Kidney capillary endothelial cell (primary cell): ENCODE data around the gene SLC15A1.

Source experiments
- DNase-seq: peaks from one replicate; pipeline ENCODE4 v3.0.0-alpha.2; 2018; ENCODE audit warnings: low spot score

The SLC15A1 gene

GRCh38 chr13:98752467-98753290 lies at the start of gene SLC15A1:
SLC15A1 (minus strand) TSS chr13:98752672; CDS start chr13:98752598, 74 bp downstream.
- no peak for DNase-seq

DNA sequence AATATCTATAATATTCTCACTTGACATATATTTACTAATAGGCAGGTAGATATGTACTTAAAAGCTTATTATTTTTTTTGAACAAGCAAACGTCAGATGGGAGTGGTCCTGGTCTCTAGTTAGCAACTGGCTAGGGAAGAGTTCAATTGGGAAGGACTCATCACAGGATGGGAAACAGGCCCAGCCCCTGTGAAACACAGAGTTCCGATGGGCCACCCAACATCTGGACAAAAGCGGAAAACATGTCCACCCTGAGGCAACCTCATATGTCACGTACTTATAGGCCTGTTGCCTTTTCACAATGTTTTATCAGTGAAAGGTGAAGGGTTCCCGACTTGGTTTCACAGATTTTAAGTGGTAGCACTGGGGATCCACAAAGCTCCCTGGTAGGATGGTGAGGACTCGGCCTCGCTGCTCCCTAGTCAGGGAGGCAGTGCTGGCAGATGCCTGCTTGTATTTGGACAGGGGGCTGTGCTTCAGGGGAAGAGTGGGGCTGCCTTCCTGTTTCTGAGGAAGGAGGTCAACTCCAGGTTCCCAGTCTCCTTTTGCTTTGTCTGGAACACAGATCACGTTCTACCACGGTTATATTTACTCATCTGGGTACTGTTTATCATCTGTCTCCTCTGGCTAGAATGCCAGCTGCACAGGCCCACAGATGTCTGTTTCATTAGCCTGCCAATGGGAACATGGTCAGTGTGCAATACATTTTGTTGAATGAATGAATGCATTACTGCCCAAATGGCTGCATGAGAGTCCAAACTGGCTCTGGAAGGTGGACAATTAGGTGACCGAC lies 49.4 kb upstream of the SLC15A1 start:
- DNase-seq, result no peak

- no peak for DNase-seq
Measured at GRCh38 chr13:98800078-98800477, 47.6 kb upstream of the SLC15A1 start.

GRCh38 chr13:98798849-98799645 lies 46.6 kb upstream of the SLC15A1 start:
- DNase-seq, result no peak

- DNase-seq, result no peak
Measured at GRCh38 chr13:98797456-98797855, 45.0 kb upstream of the SLC15A1 start.

DNA sequence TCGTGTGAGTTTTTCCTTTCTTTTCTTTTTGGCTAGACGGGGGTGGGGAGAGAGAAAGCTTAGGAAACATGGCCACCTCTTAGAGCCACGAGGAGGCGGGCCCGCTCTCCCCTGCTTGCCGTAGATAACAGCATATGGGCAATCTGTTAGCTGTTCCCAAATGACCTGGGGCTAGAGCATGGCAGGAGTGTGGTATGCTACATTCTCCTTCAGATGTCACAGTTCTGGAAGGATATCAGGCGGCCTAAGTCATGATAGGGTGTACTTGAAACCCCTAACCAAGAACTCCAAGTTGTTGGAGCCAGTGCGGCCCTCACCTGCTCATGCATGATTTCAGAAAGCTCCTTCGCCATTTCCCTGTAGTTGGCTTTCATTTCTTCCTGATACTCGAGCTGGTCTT lies 44.3 kb upstream of the SLC15A1 start:
- no peak for DNase-seq

DNA sequence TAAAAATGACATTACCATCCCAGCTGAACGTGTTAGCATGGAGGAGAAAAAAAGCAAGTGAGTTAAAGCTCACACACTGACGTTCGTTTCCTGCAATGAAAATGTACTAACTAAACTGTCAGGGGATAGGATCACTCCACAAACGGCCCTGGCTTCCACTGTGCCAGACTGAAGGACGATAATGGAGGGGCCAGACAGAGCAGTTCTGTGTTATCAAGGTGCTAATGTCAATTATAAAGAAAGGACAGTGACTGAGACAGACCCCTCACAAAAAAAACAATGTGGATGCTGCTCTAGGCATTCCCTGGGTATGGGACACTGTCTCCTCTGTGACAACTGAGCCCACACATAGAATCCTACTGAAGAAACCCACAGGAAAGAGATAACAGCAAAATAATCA lies 43.7 kb upstream of the SLC15A1 start:
- no peak for DNase-seq

- DNase-seq, result no peak
Measured at GRCh38 chr13:98795220-98795619, 42.7 kb upstream of the SLC15A1 start.

DNA sequence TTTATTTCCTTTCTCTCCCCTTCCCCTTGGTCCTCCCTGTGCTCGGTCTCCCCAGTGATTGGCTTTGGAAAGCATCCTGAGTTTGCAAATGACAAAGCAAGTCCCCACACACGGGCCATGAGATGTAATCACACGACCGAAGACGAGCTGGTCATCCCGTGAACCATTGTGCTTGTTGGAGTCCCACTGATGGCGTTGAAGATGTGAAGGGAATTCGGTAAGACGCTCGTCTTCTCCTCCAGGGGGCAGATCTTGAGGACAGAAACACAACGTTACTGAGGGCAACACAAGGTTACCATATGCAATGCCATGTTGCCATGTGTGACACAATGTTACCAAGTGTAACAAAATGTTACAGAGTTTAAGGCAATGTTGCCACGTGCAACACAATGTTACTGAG lies 42.0 kb upstream of the SLC15A1 start:
- DNase-seq, result no peak

DNA sequence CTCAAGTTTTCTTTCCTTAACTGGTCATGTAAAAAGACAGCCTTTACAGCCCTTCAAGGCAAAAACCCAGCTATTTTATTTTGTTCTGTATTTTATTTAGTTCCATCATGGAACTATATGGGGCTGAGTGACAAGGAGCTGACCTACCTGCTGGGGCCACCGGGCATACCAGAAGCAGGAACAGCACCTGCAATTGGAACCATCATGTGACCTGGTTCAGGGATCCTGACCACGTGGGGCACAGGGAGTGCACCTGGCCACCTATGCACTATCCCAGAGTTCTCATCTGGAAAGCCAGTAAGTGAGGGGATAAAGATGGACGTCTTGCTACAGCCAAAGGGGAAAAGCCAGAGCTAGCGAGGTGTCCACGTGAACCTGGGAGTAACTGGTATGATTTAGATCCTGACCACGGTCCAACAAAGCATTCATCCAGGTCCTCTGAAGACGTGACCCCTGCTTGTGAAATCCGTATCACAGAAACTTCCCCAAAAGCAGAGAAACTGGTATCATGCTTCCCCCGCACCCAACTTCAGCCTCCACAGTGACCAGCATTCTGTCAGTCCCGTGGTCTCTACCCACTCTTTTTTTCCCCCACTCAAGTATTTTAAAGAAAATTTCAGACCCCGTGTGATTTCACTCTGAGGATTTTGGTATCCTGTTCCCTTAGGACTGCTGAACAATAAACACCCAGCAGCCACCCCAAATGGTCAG lies 40.5 kb upstream of the SLC15A1 start:
- DNase-seq, result no peak

DNA sequence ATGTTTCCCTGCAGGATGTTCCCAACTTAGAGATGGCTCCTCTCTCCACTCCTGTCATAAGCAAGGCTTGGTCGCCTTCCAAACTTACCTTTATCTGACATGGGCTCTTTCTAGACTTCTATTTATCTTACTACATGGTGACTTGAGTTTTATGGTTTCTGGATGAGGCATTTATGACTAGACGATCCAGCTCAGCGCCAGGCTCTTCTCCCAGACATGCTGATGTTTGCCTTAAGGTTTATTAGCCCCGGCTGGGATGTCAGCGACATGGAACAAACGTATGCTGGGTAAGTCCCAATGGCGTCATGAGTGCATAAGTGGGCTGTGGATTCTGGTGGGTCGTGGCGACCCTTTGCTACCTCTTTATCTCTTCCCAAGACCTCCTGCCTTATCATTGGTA lies 39.8 kb upstream of the SLC15A1 start:
- no peak for DNase-seq

- no peak for DNase-seq
Measured at GRCh38 chr13:98791611-98792010, 39.1 kb upstream of the SLC15A1 start.

- no peak for DNase-seq
Measured at GRCh38 chr13:98787996-98788395, 35.5 kb upstream of the SLC15A1 start.

- no peak for DNase-seq
Measured at GRCh38 chr13:98787173-98787572, 34.7 kb upstream of the SLC15A1 start.

DNA sequence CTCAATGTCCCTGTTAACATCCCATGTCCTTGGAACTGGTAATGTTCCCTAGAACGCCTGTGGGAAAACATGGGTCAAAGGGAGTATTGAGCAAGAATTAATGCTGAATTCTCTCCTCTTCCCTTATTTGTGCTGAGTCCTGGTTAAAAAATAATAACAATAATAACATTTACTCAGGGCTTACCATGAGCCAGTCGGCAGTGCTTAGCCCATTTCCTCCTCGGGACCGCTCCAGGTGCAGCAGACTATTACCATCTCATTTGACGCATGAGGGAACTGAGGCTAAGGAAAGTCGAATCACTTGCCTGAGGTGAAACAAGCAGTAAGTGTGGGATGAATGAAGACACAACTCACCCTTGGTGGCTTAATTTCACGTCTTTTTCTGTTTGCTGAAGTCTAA lies 33.6 kb upstream of the SLC15A1 start:
- DNase-seq, result no peak

DNA sequence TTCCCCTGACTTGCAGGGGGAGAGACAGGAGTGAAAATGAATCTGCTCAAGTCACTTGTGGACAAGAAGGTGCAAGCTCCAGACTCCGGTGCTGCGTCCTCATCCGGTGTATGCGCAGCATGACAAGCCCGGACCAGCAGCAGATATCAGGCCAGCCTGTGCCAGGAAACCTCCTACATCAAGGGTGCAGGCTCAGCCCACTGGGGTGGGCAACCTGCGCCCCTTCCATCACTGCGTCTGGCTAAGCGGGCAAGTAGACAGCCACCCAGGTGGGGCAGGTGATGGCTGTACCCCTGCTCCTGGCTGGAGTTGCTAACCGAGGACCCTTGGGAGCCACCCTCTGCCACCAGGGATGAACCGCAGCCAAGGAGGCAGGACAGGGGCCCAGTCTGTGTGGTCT lies 32.9 kb upstream of the SLC15A1 start:
- no peak for DNase-seq

GRCh38 chr13:98784666-98785065 lies 32.2 kb upstream of the SLC15A1 start:
- no peak for DNase-seq

GRCh38 chr13:98783856-98784478 lies 31.5 kb upstream of the SLC15A1 start:
- no peak for DNase-seq

DNA sequence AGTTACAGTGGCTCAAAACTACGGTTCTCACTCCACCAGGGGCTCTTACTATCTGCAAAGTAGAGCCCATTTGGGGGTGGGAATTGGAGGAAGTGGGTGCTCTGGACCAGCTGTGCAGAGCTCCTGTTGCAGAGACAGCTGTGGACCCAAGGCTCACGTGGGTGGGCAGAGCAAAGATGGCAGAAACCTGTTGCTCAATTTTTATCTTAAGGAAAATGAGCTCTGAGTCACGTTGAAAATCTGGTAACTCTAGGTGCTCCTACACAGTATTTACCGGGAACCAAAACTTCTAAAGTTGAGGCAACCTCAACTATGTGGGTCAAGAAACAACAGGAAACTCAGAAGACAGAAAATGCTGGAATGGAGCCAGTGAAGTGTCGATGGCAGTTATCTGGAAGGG lies 30.2 kb upstream of the SLC15A1 start:
- no peak for DNase-seq

- no peak for DNase-seq
Measured at GRCh38 chr13:98781905-98782304, 29.4 kb upstream of the SLC15A1 start.

GRCh38 chr13:98781470-98781869 lies 29.0 kb upstream of the SLC15A1 start:
- no peak for DNase-seq
